K562 (cell line): ENCODE results near the gene CARMIL3. TPM values are rescaled to one million over a fixed set of nuclear protein-coding genes. Genes with fewer than 3 reads are reported as not detected.

Source experiments
- DACH1 ChIP-seq: fragments of 450-650 bp; IDR thresholded peaks from 2 replicates; pipeline ENCODE4 v1.6.1; 2018; ENCODE audit not compliant: partially characterized antibody
- KLF1 ChIP-seq: fragments of 450-650 bp; IDR thresholded peaks from 2 replicates; pipeline ENCODE4 v1.6.1; 2016; ENCODE audit warnings: missing genetic modification characterization, missing compliant biosample characterization
- RBBP5 ChIP-seq: fragments of 200-600 bp; sonication (generic); IDR thresholded peaks from 2 replicates; pipeline ENCODE4 v1.6.1; 2012; ENCODE audit warnings: borderline replicate concordance, mild to moderate bottlenecking, low read length, control low read depth, inconsistent platforms; ENCODE audit not compliant: insufficient read depth, poor library complexity, severe bottlenecking
- RBM22 ChIP-seq: fragments of 200-400 bp; formaldehyde crosslinking; IDR thresholded peaks from 2 replicates; pipeline ENCODE4 v1.6.1; 2018; ENCODE audit warnings: low read length, low read depth; ENCODE audit not compliant: poor library complexity, severe bottlenecking
- STAT5B ChIP-seq: fragments of 250-450 bp; sonication (Bioruptor Pico); IDR thresholded peaks from 2 replicates; pipeline ENCODE4 v1.8.0; 2021; ENCODE audit warnings: mild to moderate bottlenecking, inconsistent platforms
- ZNF12 ChIP-seq: sonication (generic); formaldehyde crosslinking; IDR thresholded peaks from 2 replicates; pipeline ENCODE4 v1.4.0; 2020; ENCODE audit warnings: mild to moderate bottlenecking, missing genetic modification reagents
- ZNF354B ChIP-seq: fragments of 250-450 bp; sonication (Bioruptor Pico); IDR thresholded peaks from 2 replicates; pipeline ENCODE4 v1.4.0; 2020
- ZSCAN29 ChIP-seq: fragments of 450-650 bp; IDR thresholded peaks from 2 replicates; pipeline ENCODE4 v1.6.1; 2017
- polyA plus RNA-seq, 8 experiments: library from polyadenylated mRNA; depleted of rRNA in 4 of 8; stranded (reverse) in 5 of 8; unstranded in 3 of 8; fragments of >200 nt; fragmentation: Nextera tagmentation in 2 of 8; fragmentation: Illumina TruSeq in 1 of 8; extraction: Ambion mirVana in 2 of 8; extraction: Trizol in 1 of 8; gene quantifications; 2 replicates each; pipeline versions ENCODE4 v1.2.1 to v1.2.3, GENCODE V29; 2011 to 2014; ENCODE audit warnings: inconsistent platforms in 1 of 8, missing spikeins in 1 of 8
- total RNA-seq, 7 experiments: library from RNA; depleted of rRNA in 6 of 7; stranded (reverse); fragments of >200 nt in 6 of 7; fragmentation: Illumina TruSeq in 2 of 7; extraction: Trizol in 2 of 7; gene quantifications; 2 replicates each; pipeline versions ENCODE4 v1.2.1 to v1.2.3, GENCODE V29; 2011 to 2021; ENCODE audit warnings: low replicate concordance in 1 of 7
- TF ChIP-seq, protein P1 (sequence below): fragments of 250-450 bp; sonication (Bioruptor Pico); IDR thresholded peaks from 2 replicates; pipeline ENCODE4 v1.4.0; 2020
- TF ChIP-seq, protein P2 (sequence below): fragments of 250-450 bp; sonication (Bioruptor Pico); IDR thresholded peaks from 2 replicates; pipeline ENCODE4 v1.8.0; 2022; ENCODE audit warnings: moderate library complexity, mild to moderate bottlenecking, inconsistent platforms
- TF ChIP-seq, protein P3 (sequence below): fragments of 450-650 bp; formaldehyde crosslinking; IDR thresholded peaks from 2 replicates; pipeline ENCODE4 v1.4.0; 2022; ENCODE audit warnings: missing genetic modification characterization
- TF ChIP-seq, protein P4 (sequence below), 2 experiments: fragments of 450-650 bp; IDR thresholded peaks; 2 replicates each; pipeline ENCODE4 v1.6.1; 2018; ENCODE audit warnings: mild to moderate bottlenecking in 2 of 2, low read depth in 1 of 2; ENCODE audit not compliant: partially characterized antibody in 2 of 2
- TF ChIP-seq, protein P5 (sequence below): sonication (generic); IDR thresholded peaks from 2 replicates; pipeline ENCODE4 v1.6.1; 2016

The CARMIL3 gene
- total and polyA plus RNA-seq, 9 of the 15 experiments (the other 6 are each of a cell fraction or from before 2014, with no cell fraction given): 0.01 to 0.11 (median 0.05) TPM; not detected in 5

DNA sequence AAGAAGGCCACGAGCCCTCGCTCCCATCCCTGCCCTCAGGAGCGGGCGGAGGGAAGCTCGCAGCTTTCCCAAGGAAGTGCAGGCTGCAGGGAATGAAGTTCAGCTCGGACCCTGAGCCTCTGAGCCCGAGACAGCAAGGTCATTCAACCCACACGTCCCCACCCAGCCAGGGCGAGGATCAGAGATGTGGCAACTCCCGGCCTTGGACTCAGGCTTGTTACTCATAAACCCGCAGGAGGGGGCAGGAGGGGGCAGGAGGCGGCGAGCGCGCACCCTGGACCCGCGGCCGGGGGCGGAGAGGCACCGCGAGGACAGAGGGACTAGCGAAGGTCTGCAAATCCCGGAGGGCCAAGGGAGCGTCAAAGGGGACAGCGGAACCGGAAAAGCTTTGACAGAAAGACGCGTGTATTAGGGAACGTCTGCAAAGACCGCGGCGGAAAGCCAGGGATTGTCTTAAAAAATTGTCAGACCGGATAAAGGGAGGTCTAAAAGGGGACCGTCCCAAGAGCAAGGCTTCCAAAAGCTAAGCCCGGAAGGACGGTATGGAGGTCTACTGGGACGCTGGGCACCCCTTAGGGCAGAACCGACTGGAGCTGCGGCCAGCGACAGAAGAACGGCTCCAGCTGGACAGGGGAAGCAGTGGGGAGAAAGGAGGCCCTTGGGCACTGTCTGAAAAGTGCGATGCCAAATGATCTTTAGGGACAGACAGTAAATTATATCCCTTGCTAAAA, 62.2 kb downstream of the CARMIL3 start (continued):
- TF ChIP-seq, protein P1, sequence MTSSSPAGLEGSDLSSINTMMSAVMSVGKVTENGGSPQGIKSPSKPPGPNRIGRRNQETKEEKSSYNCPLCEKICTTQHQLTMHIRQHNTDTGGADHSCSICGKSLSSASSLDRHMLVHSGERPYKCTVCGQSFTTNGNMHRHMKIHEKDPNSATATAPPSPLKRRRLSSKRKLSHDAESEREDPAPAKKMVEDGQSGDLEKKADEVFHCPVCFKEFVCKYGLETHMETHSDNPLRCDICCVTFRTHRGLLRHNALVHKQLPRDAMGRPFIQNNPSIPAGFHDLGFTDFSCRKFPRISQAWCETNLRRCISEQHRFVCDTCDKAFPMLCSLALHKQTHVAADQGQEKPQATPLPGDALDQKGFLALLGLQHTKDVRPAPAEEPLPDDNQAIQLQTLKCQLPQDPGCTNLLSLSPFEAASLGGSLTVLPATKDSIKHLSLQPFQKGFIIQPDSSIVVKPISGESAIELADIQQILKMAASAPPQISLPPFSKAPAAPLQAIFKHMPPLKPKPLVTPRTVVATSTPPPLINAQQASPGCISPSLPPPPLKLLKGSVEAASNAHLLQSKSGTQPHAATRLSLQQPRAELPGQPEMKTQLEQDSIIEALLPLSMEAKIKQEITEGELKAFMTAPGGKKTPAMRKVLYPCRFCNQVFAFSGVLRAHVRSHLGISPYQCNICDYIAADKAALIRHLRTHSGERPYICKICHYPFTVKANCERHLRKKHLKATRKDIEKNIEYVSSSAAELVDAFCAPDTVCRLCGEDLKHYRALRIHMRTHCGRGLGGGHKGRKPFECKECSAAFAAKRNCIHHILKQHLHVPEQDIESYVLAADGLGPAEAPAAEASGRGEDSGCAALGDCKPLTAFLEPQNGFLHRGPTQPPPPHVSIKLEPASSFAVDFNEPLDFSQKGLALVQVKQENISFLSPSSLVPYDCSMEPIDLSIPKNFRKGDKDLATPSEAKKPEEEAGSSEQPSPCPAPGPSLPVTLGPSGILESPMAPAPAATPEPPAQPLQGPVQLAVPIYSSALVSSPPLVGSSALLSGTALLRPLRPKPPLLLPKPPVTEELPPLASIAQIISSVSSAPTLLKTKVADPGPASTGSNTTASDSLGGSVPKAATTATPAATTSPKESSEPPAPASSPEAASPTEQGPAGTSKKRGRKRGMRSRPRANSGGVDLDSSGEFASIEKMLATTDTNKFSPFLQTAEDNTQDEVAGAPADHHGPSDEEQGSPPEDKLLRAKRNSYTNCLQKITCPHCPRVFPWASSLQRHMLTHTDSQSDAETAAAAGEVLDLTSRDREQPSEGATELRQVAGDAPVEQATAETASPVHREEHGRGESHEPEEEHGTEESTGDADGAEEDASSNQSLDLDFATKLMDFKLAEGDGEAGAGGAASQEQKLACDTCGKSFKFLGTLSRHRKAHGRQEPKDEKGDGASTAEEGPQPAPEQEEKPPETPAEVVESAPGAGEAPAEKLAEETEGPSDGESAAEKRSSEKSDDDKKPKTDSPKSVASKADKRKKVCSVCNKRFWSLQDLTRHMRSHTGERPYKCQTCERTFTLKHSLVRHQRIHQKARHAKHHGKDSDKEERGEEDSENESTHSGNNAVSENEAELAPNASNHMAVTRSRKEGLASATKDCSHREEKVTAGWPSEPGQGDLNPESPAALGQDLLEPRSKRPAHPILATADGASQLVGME: no peak
- TF ChIP-seq, protein P2, sequence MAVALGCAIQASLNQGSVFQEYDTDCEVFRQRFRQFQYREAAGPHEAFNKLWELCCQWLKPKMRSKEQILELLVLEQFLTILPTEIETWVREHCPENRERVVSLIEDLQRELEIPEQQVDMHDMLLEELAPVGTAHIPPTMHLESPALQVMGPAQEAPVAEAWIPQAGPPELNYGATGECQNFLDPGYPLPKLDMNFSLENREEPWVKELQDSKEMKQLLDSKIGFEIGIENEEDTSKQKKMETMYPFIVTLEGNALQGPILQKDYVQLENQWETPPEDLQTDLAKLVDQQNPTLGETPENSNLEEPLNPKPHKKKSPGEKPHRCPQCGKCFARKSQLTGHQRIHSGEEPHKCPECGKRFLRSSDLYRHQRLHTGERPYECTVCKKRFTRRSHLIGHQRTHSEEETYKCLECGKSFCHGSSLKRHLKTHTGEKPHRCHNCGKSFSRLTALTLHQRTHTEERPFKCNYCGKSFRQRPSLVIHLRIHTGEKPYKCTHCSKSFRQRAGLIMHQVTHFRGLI (CRISPR knock-in tag): no peak
- TF ChIP-seq, protein P3, sequence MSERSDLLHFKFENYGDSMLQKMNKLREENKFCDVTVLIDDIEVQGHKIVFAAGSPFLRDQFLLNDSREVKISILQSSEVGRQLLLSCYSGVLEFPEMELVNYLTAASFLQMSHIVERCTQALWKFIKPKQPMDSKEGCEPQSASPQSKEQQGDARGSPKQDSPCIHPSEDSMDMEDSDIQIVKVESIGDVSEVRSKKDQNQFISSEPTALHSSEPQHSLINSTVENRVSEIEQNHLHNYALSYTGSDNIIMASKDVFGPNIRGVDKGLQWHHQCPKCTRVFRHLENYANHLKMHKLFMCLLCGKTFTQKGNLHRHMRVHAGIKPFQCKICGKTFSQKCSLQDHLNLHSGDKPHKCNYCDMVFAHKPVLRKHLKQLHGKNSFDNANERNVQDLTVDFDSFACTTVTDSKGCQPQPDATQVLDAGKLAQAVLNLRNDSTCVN (CRISPR knock-in tag): no peak
- TF ChIP-seq, protein P4, sequence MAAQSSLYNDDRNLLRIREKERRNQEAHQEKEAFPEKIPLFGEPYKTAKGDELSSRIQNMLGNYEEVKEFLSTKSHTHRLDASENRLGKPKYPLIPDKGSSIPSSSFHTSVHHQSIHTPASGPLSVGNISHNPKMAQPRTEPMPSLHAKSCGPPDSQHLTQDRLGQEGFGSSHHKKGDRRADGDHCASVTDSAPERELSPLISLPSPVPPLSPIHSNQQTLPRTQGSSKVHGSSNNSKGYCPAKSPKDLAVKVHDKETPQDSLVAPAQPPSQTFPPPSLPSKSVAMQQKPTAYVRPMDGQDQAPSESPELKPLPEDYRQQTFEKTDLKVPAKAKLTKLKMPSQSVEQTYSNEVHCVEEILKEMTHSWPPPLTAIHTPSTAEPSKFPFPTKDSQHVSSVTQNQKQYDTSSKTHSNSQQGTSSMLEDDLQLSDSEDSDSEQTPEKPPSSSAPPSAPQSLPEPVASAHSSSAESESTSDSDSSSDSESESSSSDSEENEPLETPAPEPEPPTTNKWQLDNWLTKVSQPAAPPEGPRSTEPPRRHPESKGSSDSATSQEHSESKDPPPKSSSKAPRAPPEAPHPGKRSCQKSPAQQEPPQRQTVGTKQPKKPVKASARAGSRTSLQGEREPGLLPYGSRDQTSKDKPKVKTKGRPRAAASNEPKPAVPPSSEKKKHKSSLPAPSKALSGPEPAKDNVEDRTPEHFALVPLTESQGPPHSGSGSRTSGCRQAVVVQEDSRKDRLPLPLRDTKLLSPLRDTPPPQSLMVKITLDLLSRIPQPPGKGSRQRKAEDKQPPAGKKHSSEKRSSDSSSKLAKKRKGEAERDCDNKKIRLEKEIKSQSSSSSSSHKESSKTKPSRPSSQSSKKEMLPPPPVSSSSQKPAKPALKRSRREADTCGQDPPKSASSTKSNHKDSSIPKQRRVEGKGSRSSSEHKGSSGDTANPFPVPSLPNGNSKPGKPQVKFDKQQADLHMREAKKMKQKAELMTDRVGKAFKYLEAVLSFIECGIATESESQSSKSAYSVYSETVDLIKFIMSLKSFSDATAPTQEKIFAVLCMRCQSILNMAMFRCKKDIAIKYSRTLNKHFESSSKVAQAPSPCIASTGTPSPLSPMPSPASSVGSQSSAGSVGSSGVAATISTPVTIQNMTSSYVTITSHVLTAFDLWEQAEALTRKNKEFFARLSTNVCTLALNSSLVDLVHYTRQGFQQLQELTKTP (IDR thresholded peaks at IDR 0.05; ENCODE audit: low read depth in 1 of 2, partially characterized antibody in 2 of 2): no peak
- no peak for TF ChIP-seq RBM22
- TF ChIP-seq ZNF354B (CRISPR knock-in tag): no peak
- peak; percentile 26 for TF ChIP-seq RBBP5
- no peak for TF ChIP-seq ZSCAN29
- peak; percentile 32; the same call in 1 of the 2 replicates for TF ChIP-seq KLF1
- no peak for TF ChIP-seq ZNF12
- peak; percentile 48 for TF ChIP-seq DACH1
- no peak for TF ChIP-seq STAT5B (CRISPR knock-in tag)
- TF ChIP-seq, protein P5, sequence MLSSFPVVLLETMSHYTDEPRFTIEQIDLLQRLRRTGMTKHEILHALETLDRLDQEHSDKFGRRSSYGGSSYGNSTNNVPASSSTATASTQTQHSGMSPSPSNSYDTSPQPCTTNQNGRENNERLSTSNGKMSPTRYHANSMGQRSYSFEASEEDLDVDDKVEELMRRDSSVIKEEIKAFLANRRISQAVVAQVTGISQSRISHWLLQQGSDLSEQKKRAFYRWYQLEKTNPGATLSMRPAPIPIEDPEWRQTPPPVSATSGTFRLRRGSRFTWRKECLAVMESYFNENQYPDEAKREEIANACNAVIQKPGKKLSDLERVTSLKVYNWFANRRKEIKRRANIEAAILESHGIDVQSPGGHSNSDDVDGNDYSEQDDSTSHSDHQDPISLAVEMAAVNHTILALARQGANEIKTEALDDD: peak; percentile 16; the same call in 1 of the 2 replicates
